DMS53 treated with DMSO at 0.1 percent for 48 hours (cell line): Measurements from ENCODE around the gene S100A14.

Experiments used
- DNase-seq: peaks from one replicate; lab custom pipeline; 2025; ENCODE audit not compliant: unreplicated experiment; lab: John Stamatoyannopoulos, UW

The S100A14 gene

GRCh38 chr1:153566414-153567371, 49.4 kb downstream of the S100A14 start:
- DNase-seq = peak; percentile 95

- peak; percentile 91 for DNase-seq
Measured at GRCh38 chr1:153565529-153566374, 50.4 kb downstream of the S100A14 start, which contains the start of gene S100A2. Gene S100A2, minus strand, starts transcription at chr1:153565844. Its CDS starts 1,967 bp downstream, at chr1:153563877.
